DOHH2 (cell line): ENCODE measurements around the gene GCLM.
"Not testable (repeated sequence)": the region's sequence is repeated elsewhere in the genome, so short reads cannot be mapped to it uniquely, and the experiment has no call there.

ENCODE experiments used
- CTCF ChIP-seq: fragments of 200-600 bp; sonication (generic); IDR thresholded peaks from one replicate; pipeline ENCODE4 v1.5.1; 2014; ENCODE audit warnings: antibody characterized with exemption, mild to moderate bottlenecking, low read depth, low read length; ENCODE audit not compliant: poor library complexity, severe bottlenecking
- EZH2phosphoT487 ChIP-seq: fragments of 200-600 bp; sonication (generic); IDR thresholded peaks from 2 replicates; pipeline ENCODE4 v1.6.1; 2017; ENCODE audit warnings: borderline replicate concordance, mild to moderate bottlenecking, antibody characterized with exemption, low read length, moderate library complexity, mixed read lengths

GRCh38 chr1:93910880-93911279 lies 1.6 kb upstream of the GCLM start:
- TF ChIP-seq CTCF, EZH2phosphoT487: not testable (repeated sequence)
